Subcutaneous adipose tissue (tissue), 4 donors: Measurements from ENCODE around the gene AKAP7. TPM values are rescaled to one million over a fixed set of nuclear protein-coding genes. Genes with fewer than 3 reads are reported as not detected.

Experiments used
- CTCF ChIP-seq: fragments of 450-650 bp; IDR thresholded peaks from one replicate; pipeline ENCODE4 v1.5.1; 2016; ENCODE audit warnings: low read depth, mild to moderate bottlenecking, control low read depth, antibody characterized with exemption, moderate library complexity
- total RNA-seq, 4 donors: library from RNA; depleted of rRNA; stranded (reverse); fragments of >200 nt; gene quantifications; one replicate each; pipeline ENCODE4 v1.1.0, GENCODE V29; 2016

The AKAP7 gene
- total RNA-seq, 4 donors from 2014 or later: 8.3 to 26.3 (median 17.2) TPM

- no peak for TF ChIP-seq CTCF
Observed at GRCh38 chr6:131283466-131284175, 148.4 kb downstream of the AKAP7 start.

- no peak for TF ChIP-seq CTCF
Observed at GRCh38 chr6:131285548-131285947, 150.3 kb downstream of the AKAP7 start.

- TF ChIP-seq CTCF: no peak
Observed at GRCh38 chr6:131286469-131287040, 151.3 kb downstream of the AKAP7 start.

- no peak for TF ChIP-seq CTCF
Observed at GRCh38 chr6:131288214-131288613, 152.9 kb downstream of the AKAP7 start.

GRCh38 chr6:131290955-131291354 lies 155.7 kb downstream of the AKAP7 start:
- no peak for TF ChIP-seq CTCF

GRCh38 chr6:131292145-131292938 lies 157.1 kb downstream of the AKAP7 start:
- no peak for TF ChIP-seq CTCF

- no peak for TF ChIP-seq CTCF
Observed at GRCh38 chr6:131293472-131293911, 158.2 kb downstream of the AKAP7 start.
